OCI-LY1 (cell line): ENCODE measurements around the gene CAVIN4.

Source experiments
- H2AFZ ChIP-seq: fragments of 200-600 bp; sonication (generic), shearing (Covaris generic); 2 replicates; pipeline ENCODE4 v1.6.0; 2014; ENCODE audit warnings: antibody characterized with exemption, mild to moderate bottlenecking, low read length
- H3F3A ChIP-seq: fragments of 200-600 bp; sonication (generic), shearing (Covaris generic); 2 replicates; pipeline ENCODE4 v1.6.0; 2014; ENCODE audit warnings: mild to moderate bottlenecking, antibody characterized with exemption, low read length, moderate library complexity; ENCODE audit not compliant: insufficient read depth
- H3K27ac ChIP-seq: fragments of 200-600 bp; sonication (generic); 2 replicates; pipeline ENCODE4 v1.5.1; 2014; ENCODE audit warnings: low read length, mixed run types, mild to moderate bottlenecking, low read depth; ENCODE audit not compliant: poor library complexity, severe bottlenecking
- H3K27me3 ChIP-seq: fragments of 200-600 bp; sonication (generic); 2 replicates; pipeline ENCODE4 v1.6.0; 2014; ENCODE audit warnings: antibody characterized with exemption, mild to moderate bottlenecking, low read length, moderate library complexity; ENCODE audit not compliant: insufficient read depth
- H3K36me3 ChIP-seq: fragments of 200-600 bp; sonication (generic); 2 replicates; pipeline ENCODE4 v1.6.1; 2014; ENCODE audit warnings: mild to moderate bottlenecking, antibody characterized with exemption, low read length, moderate library complexity, mixed read lengths; ENCODE audit not compliant: insufficient read depth
- H3K4me1 ChIP-seq: fragments of 200-600 bp; sonication (generic); 2 replicates; pipeline ENCODE4 v1.5.1; 2014; ENCODE audit warnings: mild to moderate bottlenecking, low read length, moderate library complexity; ENCODE audit not compliant: insufficient read depth, severe bottlenecking
- H3K4me2 ChIP-seq: fragments of 200-600 bp; sonication (generic), shearing (Covaris generic); 2 replicates; pipeline ENCODE4 v1.6.1; 2014; ENCODE audit warnings: low read length
- H3K4me3 ChIP-seq: fragments of 200-600 bp; sonication (generic); 2 replicates; pipeline ENCODE4 v1.5.1; 2014; ENCODE audit warnings: low read length, low read depth, mild to moderate bottlenecking, mixed read lengths; ENCODE audit not compliant: poor library complexity, severe bottlenecking
- H3K79me2 ChIP-seq: fragments of 200-600 bp; shearing (Covaris generic); 2 replicates; pipeline ENCODE4 v1.6.1; 2016; ENCODE audit warnings: mixed run types, low read length, mixed read lengths; ENCODE audit not compliant: insufficient read depth
- H3K9ac ChIP-seq: fragments of 200-600 bp; sonication (generic), shearing (Covaris generic); 2 replicates; pipeline ENCODE4 v1.6.1; 2014; ENCODE audit warnings: mild to moderate bottlenecking, low read length, mixed read lengths
- H3K9me2 ChIP-seq: fragments of 200-600 bp; sonication (generic), shearing (Covaris generic); 2 replicates; pipeline ENCODE4 v1.6.1; 2014; ENCODE audit warnings: low read depth, mild to moderate bottlenecking, low read length, mixed read lengths
- H3K9me3 ChIP-seq: fragments of 200-600 bp; shearing (Covaris generic); 2 replicates; pipeline ENCODE4 v1.6.1; 2014; ENCODE audit warnings: low read length, mixed read lengths
- H4K20me1 ChIP-seq: fragments of 200-600 bp; sonication (generic), shearing (Covaris generic); 2 replicates; pipeline ENCODE4 v1.6.0; 2016; ENCODE audit warnings: mild to moderate bottlenecking, low read length; ENCODE audit not compliant: insufficient read depth
- EZH2 ChIP-seq: fragments of 200-600 bp; sonication (generic), shearing (Covaris generic); IDR thresholded peaks from 2 replicates; pipeline ENCODE4 v1.8.0; 2017; ENCODE audit warnings: borderline replicate concordance, mixed run types, mild to moderate bottlenecking, antibody characterized with exemption, low read length, moderate library complexity, mixed read lengths
- TF ChIP-seq, protein P1 (sequence below): fragments of 200-600 bp; sonication (generic), shearing (Covaris generic); IDR thresholded peaks from 2 replicates; pipeline ENCODE4 v1.5.1; 2017; ENCODE audit warnings: mild to moderate bottlenecking, antibody characterized with exemption, low read length, moderate library complexity, mixed read lengths

Gene CAVIN4

GRCh38 chr9:100581081-100581480 is 3.2 kb downstream of the CAVIN4 start:
- H3K27ac ChIP-seq = no peak overlapping the region
- no peak overlapping the region for H3K4me2 ChIP-seq
- H3K27me3 ChIP-seq = no peaks in the 10 kb centered on the region
- H3K36me3 ChIP-seq = no peaks in the 10 kb centered on the region
- peaks cover 6% of the 10 kb centered on the region for H3K4me1 ChIP-seq
- H3K9me3 ChIP-seq = no peaks in the 10 kb centered on the region
- H4K20me1 ChIP-seq = no peaks in the 10 kb centered on the region
- TF ChIP-seq EZH2 = no peak
- TF ChIP-seq, protein P1, sequence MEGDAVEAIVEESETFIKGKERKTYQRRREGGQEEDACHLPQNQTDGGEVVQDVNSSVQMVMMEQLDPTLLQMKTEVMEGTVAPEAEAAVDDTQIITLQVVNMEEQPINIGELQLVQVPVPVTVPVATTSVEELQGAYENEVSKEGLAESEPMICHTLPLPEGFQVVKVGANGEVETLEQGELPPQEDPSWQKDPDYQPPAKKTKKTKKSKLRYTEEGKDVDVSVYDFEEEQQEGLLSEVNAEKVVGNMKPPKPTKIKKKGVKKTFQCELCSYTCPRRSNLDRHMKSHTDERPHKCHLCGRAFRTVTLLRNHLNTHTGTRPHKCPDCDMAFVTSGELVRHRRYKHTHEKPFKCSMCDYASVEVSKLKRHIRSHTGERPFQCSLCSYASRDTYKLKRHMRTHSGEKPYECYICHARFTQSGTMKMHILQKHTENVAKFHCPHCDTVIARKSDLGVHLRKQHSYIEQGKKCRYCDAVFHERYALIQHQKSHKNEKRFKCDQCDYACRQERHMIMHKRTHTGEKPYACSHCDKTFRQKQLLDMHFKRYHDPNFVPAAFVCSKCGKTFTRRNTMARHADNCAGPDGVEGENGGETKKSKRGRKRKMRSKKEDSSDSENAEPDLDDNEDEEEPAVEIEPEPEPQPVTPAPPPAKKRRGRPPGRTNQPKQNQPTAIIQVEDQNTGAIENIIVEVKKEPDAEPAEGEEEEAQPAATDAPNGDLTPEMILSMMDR = no peak
- H2AFZ ChIP-seq = no peak overlapping the region
- no peak overlapping the region for H3K4me3 ChIP-seq
- H3K79me2 ChIP-seq = no peaks in the 10 kb centered on the region
- no peaks in the 10 kb centered on the region for H3K9me2 ChIP-seq
- H3K9ac ChIP-seq = no peak overlapping the region
- no peaks in the 10 kb centered on the region for H3F3A ChIP-seq

DNA sequence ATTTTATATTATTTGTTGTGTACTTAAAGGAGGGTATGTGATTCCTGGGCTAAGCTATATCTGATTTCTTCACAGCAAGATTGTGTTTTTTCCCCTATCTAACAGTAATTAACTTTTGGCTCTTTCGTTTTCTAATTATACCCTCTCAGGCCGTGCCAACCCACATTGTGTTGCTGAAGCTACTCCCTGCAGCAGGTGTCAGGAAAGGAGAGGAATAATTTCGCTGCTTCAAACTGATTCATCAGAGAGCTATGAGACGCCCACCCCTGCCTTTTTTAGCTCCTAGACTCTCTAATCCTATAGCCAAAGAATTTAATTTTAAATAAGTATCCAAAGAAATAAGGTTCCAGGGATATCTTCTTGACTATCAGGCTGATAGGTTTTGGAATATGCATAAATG is 3.8 kb downstream of the CAVIN4 start:
- H3K27ac ChIP-seq = no peak overlapping the region
- no peaks in the 10 kb centered on the region for H3K9me3 ChIP-seq
- no peak overlapping the region for H3K4me3 ChIP-seq
- H4K20me1 ChIP-seq = no peaks in the 10 kb centered on the region
- no peaks in the 10 kb centered on the region for H3K27me3 ChIP-seq
- H3K9ac ChIP-seq = no peak overlapping the region
- no peak overlapping the region for H3K4me2 ChIP-seq
- no peaks in the 10 kb centered on the region for H3K9me2 ChIP-seq
- no peak overlapping the region for H2AFZ ChIP-seq
- H3K4me1 ChIP-seq = peaks cover 9% of the 10 kb centered on the region
- TF ChIP-seq, protein P1 = no peak
- TF ChIP-seq EZH2 = no peak
- H3K36me3 ChIP-seq = no peaks in the 10 kb centered on the region
- H3F3A ChIP-seq = no peaks in the 10 kb centered on the region
- no peaks in the 10 kb centered on the region for H3K79me2 ChIP-seq

DNA sequence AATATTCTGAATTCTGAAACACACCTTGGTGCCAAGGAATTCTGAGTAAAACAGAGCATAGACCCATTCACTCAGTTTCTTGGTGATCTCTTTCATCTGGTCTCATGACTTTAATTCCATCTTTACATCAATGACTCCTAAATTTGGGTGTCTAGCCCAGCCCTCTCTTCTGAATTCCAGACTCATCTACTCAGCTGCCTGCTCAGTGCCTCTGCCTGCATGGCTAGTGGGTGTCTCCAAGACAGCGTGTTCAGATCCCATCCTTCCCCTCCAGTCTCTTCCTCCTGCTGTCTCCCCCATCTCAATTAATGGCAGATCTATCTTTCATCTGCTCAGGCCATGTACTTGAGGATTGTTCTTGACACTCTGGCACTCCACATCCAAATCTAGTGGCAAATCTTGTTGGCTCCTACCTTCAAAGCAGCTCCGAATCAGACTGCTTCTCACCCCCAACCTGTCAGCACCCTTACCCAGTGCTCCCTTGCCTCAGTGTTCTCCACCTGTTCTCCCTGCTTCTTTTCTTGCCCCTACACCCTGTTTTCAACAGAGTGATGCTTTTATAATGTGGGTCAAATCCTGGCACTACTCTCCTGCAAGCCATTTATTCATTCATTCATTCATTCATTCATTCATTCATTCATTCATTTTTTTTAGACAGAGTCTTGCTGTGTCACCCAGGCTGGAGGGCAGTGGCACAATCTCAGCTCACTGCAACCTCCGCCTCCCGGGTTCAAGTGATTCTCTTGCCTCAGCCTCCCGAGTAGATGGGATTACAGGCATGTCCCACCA is 5.3 kb downstream of the CAVIN4 start:
- no peak overlapping the region for H2AFZ ChIP-seq
- TF ChIP-seq, protein P1 = no peak
- no peak for TF ChIP-seq EZH2
- H3K79me2 ChIP-seq = no peaks in the 10 kb centered on the region
- H3F3A ChIP-seq = no peaks in the 10 kb centered on the region
- H3K36me3 ChIP-seq = no peaks in the 10 kb centered on the region
- no peak overlapping the region for H3K4me2 ChIP-seq
- H3K9me2 ChIP-seq = no peaks in the 10 kb centered on the region
- H3K4me3 ChIP-seq = no peak overlapping the region
- no peak overlapping the region for H3K27ac ChIP-seq
- H3K27me3 ChIP-seq = no peaks in the 10 kb centered on the region
- H3K9ac ChIP-seq = no peak overlapping the region
- peaks cover 9% of the 10 kb centered on the region for H3K4me1 ChIP-seq
- no peaks in the 10 kb centered on the region for H3K9me3 ChIP-seq
- no peaks in the 10 kb centered on the region for H4K20me1 ChIP-seq
